ENCODE data around the gene SHBG. TPM values are rescaled to one million over a fixed set of nuclear protein-coding genes. Genes with fewer than 3 reads are reported as not detected.

SHBG gene
- total and polyA plus RNA-seq, 2 of the 8 experiments (the other 6 are each of a cell fraction or from before 2014, with no cell fraction given): 1.1 to 1.2 TPM

DNA sequence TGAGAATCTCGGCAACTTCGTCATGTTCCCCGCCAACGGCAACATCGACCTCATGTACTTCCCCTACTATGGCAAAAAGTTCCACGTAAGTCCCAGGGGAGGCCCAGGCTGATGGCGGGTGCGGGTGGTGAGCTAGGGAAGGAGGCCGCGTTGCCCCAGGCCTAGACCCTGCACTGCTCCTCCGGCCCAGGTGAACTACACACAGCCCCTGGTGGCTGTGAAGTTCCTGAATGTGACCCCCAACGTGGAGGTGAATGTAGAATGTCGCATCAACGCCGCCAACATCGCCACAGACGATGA lies 25.6 kb downstream of the SHBG start (continued):
- TF ChIP-seq, protein P1, sequence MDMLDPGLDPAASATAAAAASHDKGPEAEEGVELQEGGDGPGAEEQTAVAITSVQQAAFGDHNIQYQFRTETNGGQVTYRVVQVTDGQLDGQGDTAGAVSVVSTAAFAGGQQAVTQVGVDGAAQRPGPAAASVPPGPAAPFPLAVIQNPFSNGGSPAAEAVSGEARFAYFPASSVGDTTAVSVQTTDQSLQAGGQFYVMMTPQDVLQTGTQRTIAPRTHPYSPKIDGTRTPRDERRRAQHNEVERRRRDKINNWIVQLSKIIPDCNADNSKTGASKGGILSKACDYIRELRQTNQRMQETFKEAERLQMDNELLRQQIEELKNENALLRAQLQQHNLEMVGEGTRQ (IDR thresholded peaks at IDR 0.05; ENCODE audit: low read length): no peak
- TF ChIP-seq CBX5 (IDR thresholded peaks at IDR 0.05; ENCODE audit: low read depth, low read length): no peak
- TF ChIP-seq SAP30 (IDR thresholded peaks at IDR 0.05; ENCODE audit: insufficient read depth, insufficient replicate concordance, low read length): no peak
